K562 (cell line): Measurements from ENCODE around the gene ORC5. TPM values are rescaled to one million over a fixed set of nuclear protein-coding genes. Genes with fewer than 3 reads are reported as not detected.

Experiments used
- BCOR ChIP-seq: fragments of 450-650 bp; IDR thresholded peaks from 2 replicates; pipeline ENCODE4 v1.6.1; 2016
- DACH1 ChIP-seq: fragments of 450-650 bp; IDR thresholded peaks from 2 replicates; pipeline ENCODE4 v1.6.1; 2018; ENCODE audit not compliant: partially characterized antibody
- ESRRB ChIP-seq: fragments of 250-450 bp; sonication (Bioruptor Pico); IDR thresholded peaks from 2 replicates; pipeline ENCODE4 v1.5.0; 2020; ENCODE audit warnings: mild to moderate bottlenecking, moderate library complexity, borderline replicate concordance
- GTF2A2 ChIP-seq: IDR thresholded peaks from 2 replicates; pipeline ENCODE4 v1.6.1; 2016; ENCODE audit warnings: mild to moderate bottlenecking, missing genetic modification characterization, missing compliant biosample characterization
- GTF3C2 ChIP-seq: IDR thresholded peaks from 3 replicates; pipeline ENCODE4 v1.6.1; 2011; ENCODE audit warnings: borderline replicate concordance, mild to moderate bottlenecking, moderate library complexity; ENCODE audit not compliant: insufficient read length; ENCODE audit errors: extremely low read depth
- MAZ ChIP-seq, 2 experiments: fragments of 450-650 bp in 1 of 2; sonication (generic) in 1 of 2; formaldehyde crosslinking; IDR thresholded peaks in 1 of 2; conservative IDR thresholded peaks in 1 of 2; 2 replicates each; pipeline versions ENCODE4 v1.4.0 to v1.5.0; 2020; ENCODE audit warnings: mild to moderate bottlenecking in 1 of 2, missing genetic modification reagents in 1 of 2
- NCOA1 ChIP-seq: fragments of 450-650 bp; IDR thresholded peaks from 2 replicates; pipeline ENCODE4 v1.6.1; 2016; ENCODE audit warnings: low read depth
- POLR2H ChIP-seq: IDR thresholded peaks from 2 replicates; pipeline ENCODE4 v1.6.1; 2016; ENCODE audit warnings: missing genetic modification characterization, low read depth, mild to moderate bottlenecking, control low read depth, missing compliant biosample characterization, moderate library complexity
- PTBP1 ChIP-seq: fragments of 200-400 bp; formaldehyde crosslinking; IDR thresholded peaks from 2 replicates; pipeline ENCODE4 v1.6.1; 2017; ENCODE audit warnings: low read depth, low read length
- RAD51 ChIP-seq: fragments of 450-650 bp; IDR thresholded peaks from 2 replicates; pipeline ENCODE4 v1.7.1; 2016; ENCODE audit warnings: low read depth, mild to moderate bottlenecking, borderline replicate concordance
- RBFOX2 ChIP-seq: fragments of 200-400 bp; formaldehyde crosslinking; IDR thresholded peaks from 2 replicates; pipeline ENCODE4 v1.6.1; 2017; ENCODE audit warnings: low read depth, mild to moderate bottlenecking, low read length, moderate library complexity
- RBM25 ChIP-seq: fragments of 200-400 bp; formaldehyde crosslinking; IDR thresholded peaks from 2 replicates; pipeline ENCODE4 v1.6.1; 2018; ENCODE audit warnings: low read length, low read depth, moderate library complexity; ENCODE audit not compliant: severe bottlenecking
- SRSF3 ChIP-seq: fragments of 200-400 bp; formaldehyde crosslinking; IDR thresholded peaks from 2 replicates; pipeline ENCODE4 v1.6.1; 2016; ENCODE audit warnings: mild to moderate bottlenecking, low read length, moderate library complexity; ENCODE audit not compliant: insufficient read depth
- YY1 ChIP-seq, 3 experiments: IDR thresholded peaks; 2 replicates each; pipeline ENCODE4 v1.6.1; 2011; ENCODE audit warnings: low read length in 2 of 3, mild to moderate bottlenecking in 2 of 3, moderate library complexity in 2 of 3, borderline replicate concordance in 1 of 3, control low read depth in 1 of 3, low read depth in 1 of 3; ENCODE audit not compliant: insufficient read depth in 3 of 3, insufficient replicate concordance in 2 of 3, control insufficient read depth in 1 of 3, insufficient read length in 1 of 3; ENCODE audit errors: extremely low read depth in 1 of 3
- ZNF316 ChIP-seq: fragments of 450-650 bp; IDR thresholded peaks from 2 replicates; pipeline ENCODE4 v1.6.1; 2016
- ZNF431 ChIP-seq: sonication (generic); formaldehyde crosslinking; IDR thresholded peaks from 2 replicates; pipeline ENCODE4 v1.8.0; 2022; ENCODE audit warnings: mild to moderate bottlenecking, missing genetic modification reagents
- ZNF589 ChIP-seq: fragments of 200-800 bp; sonication (Bioruptor generic); IDR thresholded peaks from 2 replicates; pipeline ENCODE4 v1.6.1; 2016; ENCODE audit warnings: low read depth, missing genetic modification characterization, missing compliant biosample characterization
- ZNF717 ChIP-seq: fragments of 250-450 bp; sonication (Bioruptor Pico); IDR thresholded peaks from 2 replicates; pipeline ENCODE4 v1.5.0; 2021
- ZNF780A ChIP-seq: fragments of 250-450 bp; sonication (Bioruptor Pico); IDR thresholded peaks from 2 replicates; pipeline ENCODE4 v1.5.0; 2021; ENCODE audit warnings: mild to moderate bottlenecking
- polyA plus RNA-seq, 8 experiments: library from polyadenylated mRNA; depleted of rRNA in 4 of 8; stranded (reverse) in 5 of 8; unstranded in 3 of 8; fragments of >200 nt; fragmentation: Nextera tagmentation in 2 of 8; fragmentation: Illumina TruSeq in 1 of 8; extraction: Ambion mirVana in 2 of 8; extraction: Trizol in 1 of 8; gene quantifications; 2 replicates each; pipeline versions ENCODE4 v1.2.1 to v1.2.3, GENCODE V29; 2011 to 2014; ENCODE audit warnings: inconsistent platforms in 1 of 8, missing spikeins in 1 of 8
- total RNA-seq, 7 experiments: library from RNA; depleted of rRNA in 6 of 7; stranded (reverse); fragments of >200 nt in 6 of 7; fragmentation: Illumina TruSeq in 2 of 7; extraction: Trizol in 2 of 7; gene quantifications; 2 replicates each; pipeline versions ENCODE4 v1.2.1 to v1.2.3, GENCODE V29; 2011 to 2021; ENCODE audit warnings: low replicate concordance in 1 of 7
- TF ChIP-seq, protein P1 (sequence below): fragments of 250-450 bp; sonication (Bioruptor Pico); IDR thresholded peaks from 2 replicates; pipeline ENCODE4 v1.4.0; 2020; ENCODE audit warnings: borderline replicate concordance
- TF ChIP-seq, protein P2 (sequence below): fragments of 250-450 bp; sonication (Bioruptor Pico); IDR thresholded peaks from 2 replicates; pipeline ENCODE4 v1.4.0; 2020; ENCODE audit warnings: mild to moderate bottlenecking, moderate library complexity, borderline replicate concordance

The ORC5 gene
- total and polyA plus RNA-seq, 9 of the 15 experiments (the other 6 are each of a cell fraction or from before 2014, with no cell fraction given), result 29.8 to 136 (median 54.8) TPM

- TF ChIP-seq GTF3C2 (no peak), MAZ (CRISPR knock-in tag; conservative IDR thresholded peaks at IDR 0.05 in 1 of 2, IDR thresholded peaks at IDR 0.05 in 1 of 2) (peak; percentile 65 to 70; a peak in 3 of 4 replicates), SRSF3 (no peak), NCOA1 (0 out of 2 replicates have a peak, but pooled peaks have one; percentile 1), POLR2H (tag) (peak; percentile 92), ZNF589 (CRISPR knock-in tag) (no peak), RAD51 (no peak), ZNF316 (no peak), ZNF780A (CRISPR knock-in tag) (no peak), PTBP1 (no peak), DACH1 (no peak), BCOR (peak; percentile 63; the same call in 1 of the 2 replicates), GTF2A2 (tag) (no peak), YY1 (IDR thresholded peaks at IDR 0.05; ENCODE audit: borderline replicate concordance in 1 of 3, control insufficient read depth in 1 of 3, extremely low read depth in 1 of 3, insufficient read depth in 3 of 3, insufficient read length in 1 of 3, insufficient replicate concordance in 2 of 3, low read depth in 1 of 3, low read length in 2 of 3) (peak in 2 of 3 experiments; percentile 65 to 75), RBM25 (peak; percentile 90), ZNF431 (CRISPR knock-in tag) (no peak), ESRRB (CRISPR knock-in tag) (0 out of 2 replicates have a peak, but pooled peaks have one; percentile 53), RBFOX2 (peak; percentile 99), ZNF717 (no peak)
- TF ChIP-seq, protein P1, sequence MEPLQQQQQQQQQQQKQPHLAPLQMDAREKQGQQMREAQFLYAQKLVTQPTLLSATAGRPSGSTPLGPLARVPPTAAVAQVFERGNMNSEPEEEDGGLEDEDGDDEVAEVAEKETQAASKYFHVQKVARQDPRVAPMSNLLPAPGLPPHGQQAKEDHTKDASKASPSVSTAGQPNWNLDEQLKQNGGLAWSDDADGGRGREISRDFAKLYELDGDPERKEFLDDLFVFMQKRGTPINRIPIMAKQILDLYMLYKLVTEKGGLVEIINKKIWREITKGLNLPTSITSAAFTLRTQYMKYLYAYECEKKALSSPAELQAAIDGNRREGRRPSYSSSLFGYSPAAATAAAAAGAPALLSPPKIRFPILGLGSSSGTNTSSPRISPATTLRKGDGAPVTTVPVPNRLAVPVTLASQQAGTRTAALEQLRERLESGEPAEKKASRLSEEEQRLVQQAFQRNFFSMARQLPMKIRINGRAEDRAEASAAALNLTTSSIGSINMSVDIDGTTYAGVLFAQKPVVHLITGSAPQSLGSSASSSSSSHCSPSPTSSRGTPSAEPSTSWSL (CRISPR knock-in tag), result no peak
- TF ChIP-seq, protein P2, sequence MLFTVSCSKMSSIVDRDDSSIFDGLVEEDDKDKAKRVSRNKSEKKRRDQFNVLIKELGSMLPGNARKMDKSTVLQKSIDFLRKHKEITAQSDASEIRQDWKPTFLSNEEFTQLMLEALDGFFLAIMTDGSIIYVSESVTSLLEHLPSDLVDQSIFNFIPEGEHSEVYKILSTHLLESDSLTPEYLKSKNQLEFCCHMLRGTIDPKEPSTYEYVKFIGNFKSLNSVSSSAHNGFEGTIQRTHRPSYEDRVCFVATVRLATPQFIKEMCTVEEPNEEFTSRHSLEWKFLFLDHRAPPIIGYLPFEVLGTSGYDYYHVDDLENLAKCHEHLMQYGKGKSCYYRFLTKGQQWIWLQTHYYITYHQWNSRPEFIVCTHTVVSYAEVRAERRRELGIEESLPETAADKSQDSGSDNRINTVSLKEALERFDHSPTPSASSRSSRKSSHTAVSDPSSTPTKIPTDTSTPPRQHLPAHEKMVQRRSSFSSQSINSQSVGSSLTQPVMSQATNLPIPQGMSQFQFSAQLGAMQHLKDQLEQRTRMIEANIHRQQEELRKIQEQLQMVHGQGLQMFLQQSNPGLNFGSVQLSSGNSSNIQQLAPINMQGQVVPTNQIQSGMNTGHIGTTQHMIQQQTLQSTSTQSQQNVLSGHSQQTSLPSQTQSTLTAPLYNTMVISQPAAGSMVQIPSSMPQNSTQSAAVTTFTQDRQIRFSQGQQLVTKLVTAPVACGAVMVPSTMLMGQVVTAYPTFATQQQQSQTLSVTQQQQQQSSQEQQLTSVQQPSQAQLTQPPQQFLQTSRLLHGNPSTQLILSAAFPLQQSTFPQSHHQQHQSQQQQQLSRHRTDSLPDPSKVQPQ (CRISPR knock-in tag), result no peak
Measured at GRCh38 chr7:104207731-104208420, at the start of gene ORC5 (continued).
